Thyroid gland (tissue), 4 donors: ENCODE data around the gene SLC6A1.
"Not testable (repeated sequence)": the region's sequence is repeated elsewhere in the genome, so short reads cannot be mapped to it uniquely, and the experiment has no call there.

ENCODE experiments used
- CTCF ChIP-seq, 6 experiments: fragments of 200-600 bp in 3 of 6; fragments of 450-650 bp in 3 of 6; sonication (generic) in 3 of 6; IDR thresholded peaks; one replicate each; pipeline ENCODE4 v1.5.1; 2016 to 2019; ENCODE audit warnings: antibody characterized with exemption in 6 of 6, mild to moderate bottlenecking in 2 of 6, inconsistent platforms in 1 of 6, moderate library complexity in 1 of 6
- POLR2A ChIP-seq, 2 donors: fragments of 450-650 bp; IDR thresholded peaks; one replicate each; pipeline ENCODE4 v1.6.1; 2017; ENCODE audit warnings: antibody characterized with exemption in 2 of 2, mild to moderate bottlenecking in 2 of 2, moderate library complexity in 1 of 2

GRCh38 chr3:11061268-11061871 is 68.8 kb downstream of the SLC6A1 start:
- not testable (repeated sequence) for TF ChIP-seq POLR2A, CTCF (IDR thresholded peaks at IDR 0.05)
